NCI-H1092 treated with DMSO at 0.1 percent for 48 hours (cell line): ENCODE measurements around the gene TSPAN1.
A peak's percentile ranks its signal among the peaks of the same experiment; 100 is the strongest.

Experiments used
- DNase-seq: peaks from one replicate; lab custom pipeline; 2025; lab: John Stamatoyannopoulos, UW

TSPAN1 gene

DNA sequence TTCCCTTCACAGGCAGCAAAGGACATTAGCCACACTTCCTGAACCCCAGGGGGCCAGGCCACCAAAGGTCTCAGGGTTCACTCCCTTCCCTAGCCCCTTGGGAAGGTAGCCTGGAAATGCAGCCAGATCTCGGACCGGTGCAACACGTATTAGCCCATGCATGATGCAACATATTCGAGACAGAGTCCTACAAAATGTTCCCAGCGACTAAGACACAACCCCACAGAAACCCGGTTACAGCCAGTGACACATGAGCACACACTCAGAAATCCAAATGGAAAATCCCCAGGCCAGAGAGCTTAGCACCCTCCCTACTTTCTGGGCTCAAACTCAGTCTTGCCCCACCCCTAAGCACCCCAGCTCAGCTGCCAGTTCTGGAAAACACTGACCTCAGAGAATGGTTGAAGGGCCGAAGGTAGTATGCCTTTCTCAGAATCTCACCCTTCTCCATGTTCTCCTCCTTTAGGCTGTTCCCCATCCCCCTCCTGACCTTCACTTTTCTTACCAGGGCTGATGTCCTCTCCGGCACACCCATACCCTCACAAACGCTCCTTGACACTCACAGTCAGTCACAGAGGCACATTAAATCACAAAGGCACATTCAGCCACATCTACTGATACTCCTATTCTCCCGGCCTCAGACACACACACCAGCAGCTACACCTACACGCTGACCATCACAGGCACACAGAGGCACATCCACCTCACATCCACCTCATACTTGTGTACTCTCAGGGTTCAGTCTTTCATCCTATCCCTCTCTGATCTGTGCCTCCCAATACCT lies at the start of gene TSPAN1:
Gene TSPAN1 (plus strand): TSS at position 640 of the 784 bp plus-strand sequence. CDS start 6,021 bp downstream, outside the sequence.
- DNase-seq, result no peak

DNA sequence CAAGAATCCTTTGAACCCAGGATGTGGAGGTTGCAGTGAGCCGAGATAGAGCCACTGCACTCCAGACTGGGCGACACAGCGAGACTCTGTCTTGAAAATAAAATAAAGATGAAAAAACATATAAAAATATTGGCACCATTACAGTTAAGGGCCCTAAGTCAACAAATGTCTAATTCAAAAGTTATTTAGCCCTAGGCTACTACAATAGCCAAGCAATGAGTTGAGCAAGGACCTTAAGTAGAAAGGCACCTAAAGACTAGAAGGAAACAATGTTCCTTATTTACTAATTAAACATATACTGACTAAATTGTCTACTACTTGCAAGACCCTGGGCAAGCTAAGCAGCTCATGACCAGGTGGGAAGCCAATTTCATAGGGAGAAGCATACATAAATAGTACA lies 46.5 kb upstream of the TSPAN1 start:
- no peak for DNase-seq

DNA sequence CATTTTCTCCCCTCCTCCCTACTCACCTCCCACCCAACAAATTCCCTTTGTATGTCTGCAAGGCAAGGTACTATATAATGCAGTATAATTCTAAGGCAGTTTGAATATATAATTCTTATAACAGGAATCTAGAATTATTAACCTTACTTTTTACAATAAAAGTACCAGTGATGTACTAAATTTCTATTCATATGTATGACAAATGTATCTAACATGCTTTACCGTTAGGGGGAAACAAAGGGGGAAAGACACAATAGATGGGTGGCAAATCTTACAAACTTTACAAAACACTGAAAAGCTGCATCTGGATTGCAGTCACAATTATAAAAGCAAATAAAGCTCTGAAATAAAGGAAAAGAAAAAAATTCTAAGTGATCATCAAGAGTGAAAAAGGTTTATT lies 44.8 kb upstream of the TSPAN1 start:
- DNase-seq, result no peak

- DNase-seq, result peak; percentile 17
Measured at GRCh38 chr1:46130606-46131005, 44.3 kb upstream of the TSPAN1 start.

- peak; percentile 13 for DNase-seq
Measured at GRCh38 chr1:46131093-46131492, 43.8 kb upstream of the TSPAN1 start.

- peak; percentile 56 for DNase-seq
Measured at GRCh38 chr1:46131712-46132528, 43.0 kb upstream of the TSPAN1 start.

- DNase-seq, result peak; percentile 97
Measured at GRCh38 chr1:46132529-46133180, 42.2 kb upstream of the TSPAN1 start, which contains the start of gene PIK3R3. PIK3R3 (minus strand) TSS chr1:46132629; CDS start chr1:46131952, 677 bp downstream.

DNA sequence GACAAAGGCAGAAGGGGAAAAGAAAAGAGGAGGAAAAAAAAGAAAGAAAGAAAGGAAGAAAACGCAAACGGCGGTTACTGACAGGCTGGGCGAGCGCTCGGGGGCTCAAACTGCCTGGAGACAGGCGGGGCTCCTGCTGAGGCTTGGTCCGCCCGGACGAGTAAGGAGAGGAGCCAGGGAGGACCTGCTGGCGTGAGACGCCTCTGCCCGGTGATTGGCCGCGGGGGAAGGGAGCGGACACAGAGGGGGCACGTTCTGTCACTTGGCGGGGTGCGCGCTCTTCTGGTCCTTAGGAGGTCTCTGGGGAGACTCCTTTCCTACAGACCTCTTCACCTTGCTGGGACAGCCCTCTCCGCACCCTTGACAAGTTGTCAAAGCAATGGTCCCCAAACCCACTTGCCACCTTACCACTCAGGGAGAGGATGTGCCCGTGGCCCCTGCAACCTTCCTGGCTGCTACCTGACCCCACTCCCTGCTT lies 41.7 kb upstream of the TSPAN1 start:
- DNase-seq, result no peak

GRCh38 chr1:46133781-46134350 lies 41.0 kb upstream of the TSPAN1 start:
- DNase-seq, result no peak

DNA sequence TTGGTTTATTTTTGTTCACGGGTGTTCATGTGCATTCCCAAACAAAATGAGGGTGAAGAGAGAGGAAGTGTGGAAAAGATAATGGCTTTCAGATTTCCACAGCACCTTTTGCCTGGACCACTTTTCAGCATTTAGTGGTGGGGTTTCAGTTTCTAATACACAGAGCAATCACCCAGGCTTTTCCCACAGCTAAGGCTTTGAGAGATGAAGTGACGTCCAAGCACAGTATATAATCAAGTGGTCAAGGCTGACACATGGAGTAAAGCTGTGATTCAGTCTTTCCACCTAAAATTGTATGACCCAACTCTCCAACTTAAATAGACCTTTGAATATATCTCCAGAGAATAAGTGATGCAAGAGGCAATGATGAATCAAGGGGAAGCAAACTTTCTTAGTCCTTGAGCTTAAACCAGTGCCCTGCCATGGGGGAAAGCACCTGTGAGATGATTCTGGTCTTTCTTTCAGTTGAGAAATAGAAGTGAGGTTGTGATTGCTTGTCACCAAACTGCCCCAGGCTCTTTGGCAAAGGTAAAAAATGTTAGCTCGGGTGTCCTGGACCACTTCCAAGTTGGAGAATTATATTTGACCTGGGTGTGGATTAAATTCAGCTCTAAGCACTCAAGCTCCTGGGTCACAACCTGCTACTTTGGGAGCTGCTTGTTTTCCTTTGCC lies 40.1 kb upstream of the TSPAN1 start:
- DNase-seq, result peak; percentile 74

GRCh38 chr1:46136711-46137110 lies 38.2 kb upstream of the TSPAN1 start:
- DNase-seq, result peak; percentile 11

GRCh38 chr1:46137916-46138315 lies 37.0 kb upstream of the TSPAN1 start:
- DNase-seq, result no peak

- no peak for DNase-seq
Measured at GRCh38 chr1:46148318-46148717, 26.6 kb upstream of the TSPAN1 start.

GRCh38 chr1:46150085-46150484 lies 24.8 kb upstream of the TSPAN1 start:
- DNase-seq, result no peak

GRCh38 chr1:46152016-46152415 lies 22.9 kb upstream of the TSPAN1 start:
- no peak for DNase-seq

DNA sequence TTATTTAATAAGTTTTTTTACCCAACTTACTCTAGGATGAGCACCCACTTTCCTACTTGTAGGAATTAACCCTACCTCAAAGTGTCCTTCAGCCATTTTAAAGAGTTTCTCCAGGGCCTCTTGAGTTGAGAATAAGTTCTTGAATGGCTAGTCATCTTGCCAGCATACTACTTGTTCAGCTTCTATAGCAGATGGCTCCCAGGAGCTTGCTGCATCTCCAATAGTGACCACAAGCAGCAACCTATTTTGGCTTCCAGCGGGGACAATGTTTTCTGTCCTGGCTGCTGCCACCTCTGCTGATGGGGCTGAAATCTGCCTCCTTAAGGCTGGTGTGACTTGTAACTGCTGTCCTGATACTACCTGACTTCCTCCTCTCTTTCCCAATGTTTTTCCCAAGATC lies 21.7 kb upstream of the TSPAN1 start:
- DNase-seq, result no peak

- DNase-seq, result no peak
Measured at GRCh38 chr1:46153732-46154131, 21.2 kb upstream of the TSPAN1 start.

DNA sequence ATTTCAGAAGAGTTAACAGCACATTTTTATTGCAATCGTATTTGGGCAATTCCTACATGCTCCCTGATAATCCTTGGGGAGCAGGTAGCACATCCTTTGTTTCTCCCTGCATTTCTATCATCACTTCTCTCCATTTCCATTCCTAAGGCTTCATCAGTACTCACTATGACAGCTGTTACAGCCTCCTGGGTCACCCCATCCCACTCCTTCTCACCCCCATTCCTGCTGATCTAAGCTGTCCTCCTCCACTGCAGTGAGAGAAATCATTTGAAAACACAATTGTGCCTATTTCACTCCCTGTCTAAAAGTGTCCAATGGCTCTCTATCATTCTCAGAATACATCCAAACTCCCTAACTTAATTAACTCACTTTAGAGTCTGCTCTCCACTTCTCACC lies 17.0 kb upstream of the TSPAN1 start:
- DNase-seq, result no peak

GRCh38 chr1:46158312-46159281 lies 16.3 kb upstream of the TSPAN1 start:
- no peak for DNase-seq

DNA sequence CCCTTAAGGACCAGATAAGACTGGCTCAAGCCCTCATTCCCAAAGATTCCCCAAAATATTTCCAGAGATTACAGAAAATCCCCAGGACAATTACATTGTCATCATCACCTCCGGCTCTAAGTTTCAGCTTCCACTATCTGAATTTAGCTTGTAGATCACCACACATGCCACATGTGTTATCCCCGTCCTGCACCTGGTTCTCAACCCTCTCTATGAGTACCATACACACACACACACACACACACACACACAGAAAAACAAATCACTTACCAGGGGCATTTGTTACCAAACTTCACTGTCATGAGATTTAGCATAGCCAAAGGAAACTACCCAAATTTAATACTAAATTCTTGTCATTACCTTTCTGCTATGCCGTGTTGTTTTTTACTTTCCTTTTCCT lies 15.4 kb upstream of the TSPAN1 start:
- DNase-seq, result no peak
